GM21367 (cell line): ENCODE measurements around the gene RPS6KA2.

Experiments used
- ATAC-seq: cut with Tn5 transposase; IDR thresholded peaks from one replicate; pipeline ENCODE4 v1.9.1; 2021; ENCODE audit not compliant: unreplicated experiment

RPS6KA2 gene

DNA sequence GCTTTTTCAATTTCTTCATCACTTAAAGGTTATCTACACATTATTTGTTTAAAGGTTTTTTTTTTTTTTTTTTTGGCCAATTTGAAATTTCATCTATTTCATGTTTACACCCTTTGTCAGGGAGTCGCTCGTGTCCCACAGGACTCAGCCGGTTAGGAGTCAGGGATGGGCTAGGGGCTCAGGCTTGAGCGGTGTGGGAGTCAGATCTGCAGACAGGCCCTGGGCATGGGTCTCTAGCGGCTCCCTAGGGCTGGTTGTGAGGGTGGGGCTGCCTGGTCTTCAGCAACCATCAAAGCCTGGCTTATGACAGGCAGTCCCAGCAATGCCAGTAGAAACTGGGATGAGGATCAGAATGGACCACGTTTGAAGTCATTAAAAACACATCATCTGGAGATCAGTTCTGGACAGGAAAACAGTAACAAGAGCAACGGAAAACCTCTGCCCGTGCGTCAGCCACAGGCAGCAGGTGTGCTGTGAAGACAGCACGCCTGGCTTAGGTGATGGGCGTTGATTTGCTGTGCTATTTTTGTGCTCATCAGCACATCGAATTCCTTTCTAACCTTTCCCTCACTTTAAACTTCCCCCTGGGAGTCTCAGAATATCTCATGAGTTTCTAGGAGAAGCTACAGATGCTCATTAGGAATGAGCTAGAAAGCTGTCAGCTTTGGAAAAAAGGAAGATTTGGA lies 153.0 kb downstream of the RPS6KA2 start:
- no peak for ATAC-seq

DNA sequence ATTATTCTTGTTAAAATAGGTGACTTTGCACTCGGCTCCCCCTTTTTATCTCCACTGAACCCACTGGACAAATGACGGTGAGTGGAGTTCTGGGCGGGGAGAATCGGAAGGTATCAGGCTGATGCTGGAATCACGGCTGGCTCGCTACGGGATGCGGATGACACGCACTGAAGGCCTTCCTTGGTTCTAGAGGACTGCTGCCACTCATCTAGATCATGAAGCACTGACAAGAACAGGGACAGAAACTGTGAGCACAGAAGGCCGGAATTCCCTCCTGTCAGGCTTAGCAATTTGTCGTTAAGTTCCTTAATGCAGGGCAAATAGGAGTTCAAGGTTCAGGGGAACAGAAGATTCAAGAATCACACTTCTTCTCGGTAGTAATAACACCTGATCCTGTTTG lies 154.4 kb downstream of the RPS6KA2 start:
- ATAC-seq: no peak

DNA sequence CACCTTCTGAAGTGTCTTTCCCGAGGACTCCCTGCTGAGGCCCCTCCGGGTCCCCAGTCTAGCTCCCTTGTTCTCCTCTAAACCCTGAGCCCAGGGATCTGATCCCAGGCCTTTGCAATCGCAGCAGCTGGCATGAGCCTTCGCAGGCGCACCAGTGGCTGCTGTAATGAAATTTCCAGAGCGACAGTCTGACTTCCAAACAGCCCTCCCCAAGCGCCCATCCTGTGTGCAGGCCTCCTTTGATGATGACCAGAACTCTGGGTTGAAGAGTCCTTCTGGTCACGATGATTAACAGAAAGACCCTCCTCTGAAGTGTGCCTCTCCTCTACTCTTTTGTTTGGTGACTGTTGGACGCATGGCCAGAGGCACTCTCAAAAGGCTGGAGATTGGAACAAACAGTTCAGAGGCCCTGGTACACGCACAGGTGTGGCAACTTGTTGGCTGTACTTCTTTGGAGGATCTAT lies 155.2 kb downstream of the RPS6KA2 start:
- ATAC-seq: no peak

DNA sequence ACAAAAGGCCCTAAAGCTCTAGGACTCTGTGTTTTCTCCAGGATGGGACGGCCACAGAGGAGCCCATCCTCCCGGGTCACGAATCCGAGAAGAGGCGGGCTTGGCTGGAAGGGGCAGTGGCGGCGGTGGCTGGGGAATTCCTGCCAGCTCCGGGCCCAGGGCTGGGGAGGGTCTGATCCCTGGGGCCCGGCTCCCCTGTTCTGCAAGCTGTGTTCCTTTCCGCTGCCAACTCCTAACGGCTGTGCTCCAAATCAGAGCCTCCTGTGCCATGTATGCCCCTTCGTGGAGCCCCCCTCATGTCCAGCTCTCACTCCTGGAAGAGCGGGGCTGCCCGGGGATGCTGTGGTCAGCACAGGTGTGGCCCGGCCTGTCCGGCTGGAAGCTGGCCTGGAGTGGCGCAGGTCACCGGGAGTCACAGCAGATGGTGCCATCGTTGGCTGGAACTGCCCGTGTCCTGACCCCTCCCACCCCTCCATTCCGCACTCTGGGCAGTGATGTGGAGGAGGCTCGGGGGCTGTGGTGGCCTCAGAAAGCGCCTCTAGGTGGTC lies 156.1 kb downstream of the RPS6KA2 start:
- ATAC-seq: no peak

DNA sequence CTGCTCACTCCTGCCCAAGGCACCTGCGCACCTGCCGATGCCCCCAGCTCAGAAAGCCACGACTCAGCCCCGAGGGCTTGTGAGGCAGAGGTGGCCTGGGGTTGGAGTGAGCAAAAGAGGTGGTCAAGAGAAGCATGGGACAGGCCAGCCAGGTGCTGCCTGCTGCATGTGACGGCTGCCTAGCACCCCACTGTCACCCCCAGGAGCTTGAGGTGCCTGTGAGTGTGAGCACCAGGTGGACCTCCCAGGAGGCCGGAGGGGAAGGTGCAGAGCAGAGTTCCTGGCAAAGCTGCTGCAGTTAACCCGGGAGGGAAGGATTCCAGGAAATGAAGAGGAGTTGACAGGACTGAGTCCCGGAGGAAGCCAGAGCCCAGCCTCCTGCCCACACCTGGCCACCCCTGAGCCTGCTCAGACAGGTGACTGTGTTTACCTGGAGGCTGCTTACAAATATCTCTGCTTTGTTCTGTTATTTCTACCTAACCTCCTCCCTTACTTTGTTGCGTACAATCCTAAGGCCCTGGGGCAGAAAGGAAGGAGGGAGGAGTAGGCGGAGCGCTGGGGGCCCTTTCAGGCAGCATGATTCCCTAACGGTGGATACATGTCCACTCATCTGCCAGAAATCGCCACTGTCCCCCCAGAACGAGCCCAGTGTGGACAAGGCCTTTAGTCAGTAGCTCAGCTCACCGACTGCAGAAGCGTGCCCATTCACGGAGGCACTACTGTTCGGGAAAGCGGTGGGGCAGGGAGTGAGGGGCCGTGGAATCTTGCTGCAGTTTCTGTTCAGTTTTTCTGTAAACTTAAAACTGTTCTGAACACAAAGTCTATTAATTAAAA lies 156.8 kb downstream of the RPS6KA2 start:
- ATAC-seq: no peak

DNA sequence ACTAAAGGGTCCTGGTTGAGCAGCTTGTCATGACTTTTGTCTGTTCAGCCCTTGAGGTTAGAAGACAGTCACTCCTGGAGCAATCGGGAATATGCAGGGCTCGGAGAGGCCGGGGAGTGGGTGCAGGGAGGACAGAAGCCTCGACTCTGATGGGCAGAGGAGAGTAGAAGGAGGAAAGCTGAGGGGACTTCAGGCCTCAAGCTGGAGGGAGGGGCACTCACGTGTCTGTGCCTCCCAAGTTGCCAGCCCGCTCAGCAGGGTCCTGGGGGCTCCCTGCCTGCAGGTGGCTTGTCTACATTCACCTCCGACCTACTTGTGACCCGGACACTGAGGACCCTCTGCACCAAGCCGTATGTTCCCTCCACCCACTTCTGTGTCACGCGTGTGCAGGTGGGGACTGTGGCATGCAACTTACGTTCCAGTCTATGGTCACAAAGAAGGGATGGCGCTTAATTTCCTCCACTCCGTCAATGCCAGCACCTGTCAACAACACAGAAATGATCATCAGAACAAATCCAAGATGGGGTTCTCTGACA lies 157.6 kb downstream of the RPS6KA2 start:
- ATAC-seq: no peak

DNA sequence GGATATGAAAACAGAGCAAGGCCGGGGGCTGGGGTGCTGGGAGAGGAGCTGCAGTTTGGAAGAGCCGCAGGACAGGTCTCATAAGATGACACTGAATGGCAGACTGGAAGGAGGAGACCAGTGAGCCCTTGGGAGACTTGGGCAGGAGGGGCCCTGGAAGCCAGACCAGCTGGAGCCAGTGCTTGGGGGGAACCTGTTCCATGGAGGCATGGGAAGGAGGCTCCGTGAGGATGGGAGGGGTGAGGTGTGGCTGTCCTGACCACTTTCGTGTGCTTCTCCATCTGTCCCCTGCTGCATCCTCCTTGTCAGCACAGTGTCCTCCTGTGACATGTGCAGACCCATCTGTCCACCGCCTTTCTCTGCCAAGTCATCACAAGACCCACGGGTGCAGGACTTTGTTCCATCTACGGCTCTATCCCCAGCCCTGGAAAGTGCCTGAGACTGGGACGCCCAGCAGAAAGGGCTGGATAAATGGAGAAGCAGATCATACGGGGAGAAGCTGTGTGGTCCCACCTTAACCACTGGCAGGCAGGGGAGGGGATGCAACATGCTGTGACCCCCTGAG lies 159.5 kb downstream of the RPS6KA2 start:
- no peak for ATAC-seq

DNA sequence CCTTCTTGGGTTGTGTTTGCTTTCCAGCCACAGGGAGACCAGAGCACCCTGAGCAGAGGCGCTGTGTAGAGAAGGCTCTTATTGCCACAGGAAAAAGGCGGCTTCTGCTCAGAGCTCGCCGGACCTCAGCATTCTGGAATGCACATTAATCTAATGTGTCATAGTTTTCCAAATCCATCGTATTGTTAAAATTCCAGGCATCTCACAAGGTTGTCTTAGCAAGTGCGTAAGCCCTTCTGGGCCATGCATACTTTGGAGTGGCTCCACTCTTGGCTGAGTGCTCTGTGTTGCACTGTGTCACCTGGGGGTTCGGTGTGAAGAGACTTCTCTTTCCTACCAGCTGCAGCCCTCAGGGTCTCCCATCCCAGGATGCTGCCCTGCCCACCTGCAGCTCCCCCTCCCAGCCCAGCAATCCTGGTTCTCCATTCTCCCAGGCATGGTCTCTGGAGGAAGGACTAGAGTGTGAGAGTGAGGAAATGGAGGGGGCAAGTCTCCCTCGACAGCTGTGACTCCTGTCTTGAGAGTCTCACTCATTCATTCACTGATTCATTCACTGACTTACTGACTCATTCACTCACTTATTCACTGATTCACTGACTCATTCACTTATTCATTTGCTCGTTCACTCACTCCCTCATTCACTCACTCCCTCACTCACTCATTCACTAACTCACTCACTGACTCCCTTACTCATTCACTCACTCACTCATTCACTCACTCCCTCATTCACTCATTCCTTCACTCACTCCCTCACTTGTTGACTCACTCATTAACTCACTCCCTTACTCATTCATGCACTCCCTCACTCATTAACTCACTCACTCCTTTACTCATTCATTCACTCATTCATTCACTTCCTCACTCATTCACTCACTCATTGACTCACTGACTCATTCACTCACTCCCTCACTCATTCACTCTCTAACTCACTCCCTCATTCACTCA lies 160.6 kb downstream of the RPS6KA2 start:
- no peak for ATAC-seq

DNA sequence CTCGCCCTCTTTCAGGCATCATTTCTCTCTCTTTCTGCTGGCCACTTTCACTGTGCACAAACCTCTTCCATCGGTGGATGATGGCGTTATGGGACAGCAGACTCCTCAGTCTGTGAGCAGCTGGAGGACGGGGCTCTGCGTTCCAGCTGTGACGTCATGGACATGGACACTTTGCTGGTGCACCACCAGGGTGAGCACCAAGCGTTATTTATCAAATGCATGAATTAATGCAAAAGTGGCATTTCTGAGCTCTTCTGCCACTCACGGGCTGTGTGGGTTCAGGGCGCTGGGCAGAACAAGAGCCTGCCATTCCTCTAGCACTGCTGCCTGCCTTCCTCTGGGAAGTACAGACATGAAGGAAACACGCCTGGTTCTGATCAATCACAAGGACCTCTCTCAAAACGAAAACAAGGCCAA lies 161.4 kb downstream of the RPS6KA2 start:
- ATAC-seq: no peak

DNA sequence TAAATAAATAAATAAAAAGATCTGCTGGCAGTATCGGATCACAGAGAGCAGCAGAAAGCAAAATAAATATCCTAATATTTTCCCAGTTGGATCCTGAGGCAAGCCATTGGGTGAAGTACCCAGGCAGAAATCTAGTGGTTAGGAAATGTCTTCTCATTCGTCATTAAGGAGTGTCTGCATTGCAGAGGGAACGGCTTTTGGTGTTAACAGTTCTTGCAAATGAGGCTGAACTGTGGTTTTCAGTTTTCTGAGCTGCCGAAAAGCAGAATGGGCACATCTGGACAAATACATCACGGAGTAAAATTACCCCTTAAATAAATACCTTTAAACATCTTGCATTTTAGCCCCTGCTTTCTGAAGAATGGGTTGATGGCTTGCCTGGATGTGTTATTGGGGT lies 162.1 kb downstream of the RPS6KA2 start:
- no peak for ATAC-seq

DNA sequence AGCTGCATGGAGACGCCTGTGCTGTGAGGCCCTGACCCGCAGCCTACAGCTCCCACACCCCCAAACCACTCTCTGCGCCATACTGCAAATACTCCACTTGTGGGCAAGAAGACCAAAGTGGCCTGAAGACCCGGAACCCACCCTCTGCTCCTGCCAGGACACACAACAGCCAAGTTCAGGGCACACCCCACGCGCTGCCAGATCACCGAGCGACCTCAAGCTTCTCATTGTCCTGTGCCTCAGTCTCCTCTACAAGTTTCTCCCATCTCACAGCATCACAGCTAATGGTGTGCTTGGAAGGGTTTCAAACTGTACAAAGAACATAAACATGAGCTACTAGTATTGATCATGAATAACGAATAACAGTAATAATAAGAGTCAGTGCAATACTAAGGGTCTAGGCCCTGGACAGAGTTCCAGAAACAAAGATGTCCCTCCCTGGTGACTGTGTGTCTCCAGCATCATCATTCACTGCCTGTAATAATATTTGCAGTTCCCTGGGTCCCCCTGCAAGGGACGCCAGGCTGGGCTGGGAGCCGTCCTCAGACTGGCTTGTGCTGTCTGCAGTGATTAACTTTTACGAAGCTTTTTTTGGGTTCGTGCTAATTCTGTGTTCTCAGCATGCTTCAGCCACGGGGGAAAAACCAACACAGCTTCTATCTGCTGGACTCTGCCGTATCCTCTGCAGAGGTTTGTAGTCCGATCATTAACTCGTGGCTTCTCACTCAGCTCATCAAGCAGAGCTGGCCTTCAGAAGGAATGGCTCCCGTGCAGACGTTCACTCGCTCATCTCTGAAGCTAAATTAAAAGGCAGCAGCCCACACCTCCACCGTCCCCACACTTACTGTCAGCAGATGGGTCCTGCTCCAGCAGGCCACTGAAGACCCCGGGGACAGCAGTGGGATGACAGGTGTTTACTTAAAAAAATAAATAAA lies 162.7 kb downstream of the RPS6KA2 start:
- ATAC-seq: no peak

DNA sequence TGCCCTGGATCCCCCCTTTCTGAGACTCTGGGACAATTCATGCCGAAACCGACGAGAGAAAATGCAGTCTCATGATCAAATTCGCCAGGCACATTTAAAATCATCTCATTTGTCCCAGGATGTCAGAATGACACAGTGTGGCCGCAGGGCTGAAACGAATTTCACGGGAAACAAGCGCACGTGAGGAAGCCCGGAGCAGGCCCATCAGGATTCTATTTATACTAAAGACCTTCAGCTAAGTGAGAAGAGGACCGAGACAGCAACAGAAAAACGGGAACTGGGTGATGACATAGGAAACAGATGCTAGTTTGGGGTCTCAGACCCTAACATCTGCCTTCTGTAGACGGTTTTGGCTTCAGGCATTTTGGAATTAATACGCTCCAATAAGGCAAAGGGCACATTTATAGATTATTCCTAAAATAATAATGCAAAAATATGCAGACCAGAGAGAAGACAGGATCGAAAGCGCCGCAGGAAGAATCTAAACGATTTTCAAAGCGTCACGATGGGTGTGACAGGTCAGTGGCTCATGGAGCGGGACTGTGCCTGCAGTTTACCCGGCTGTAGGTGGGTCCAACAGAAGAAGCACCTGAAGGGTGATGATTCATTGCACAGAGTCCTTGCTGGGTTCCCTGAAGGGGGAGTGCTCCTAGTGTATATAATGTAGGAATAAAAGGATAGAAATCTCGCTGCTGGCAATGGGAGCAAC lies 163.5 kb downstream of the RPS6KA2 start:
- ATAC-seq: no peak

DNA sequence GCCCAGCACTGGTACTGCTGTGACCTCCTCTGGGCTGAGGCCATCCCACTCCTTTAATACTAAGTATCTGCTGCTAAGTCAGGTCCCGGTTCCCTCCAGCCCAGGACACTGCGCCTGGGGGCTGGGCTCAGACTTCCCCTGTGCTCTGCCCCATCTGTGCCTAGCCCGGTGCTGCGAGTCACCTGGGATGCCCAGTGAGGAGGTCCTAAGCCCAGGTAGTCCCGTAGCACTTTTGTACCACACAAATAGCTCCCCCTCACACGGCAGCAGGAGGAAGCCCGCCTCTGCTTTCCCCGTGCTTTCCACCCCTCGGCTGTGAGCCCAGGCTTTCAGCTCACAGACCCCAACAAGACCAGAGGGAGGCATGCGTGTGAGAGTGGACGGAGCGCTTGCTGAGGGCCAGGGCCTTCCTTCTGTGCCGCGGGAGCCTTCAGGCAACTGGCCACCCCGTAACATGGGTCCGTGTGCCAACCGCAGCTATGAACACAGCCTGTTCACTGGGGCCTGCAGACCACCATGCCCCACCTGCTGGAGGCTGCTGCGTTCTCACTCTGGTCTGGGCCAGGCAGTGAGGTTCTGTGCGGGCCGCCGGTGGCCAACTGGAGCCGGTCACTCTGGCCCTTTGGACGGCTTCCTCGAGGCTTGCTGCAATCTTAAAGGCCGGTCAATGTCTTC lies 164.5 kb downstream of the RPS6KA2 start:
- no peak for ATAC-seq

DNA sequence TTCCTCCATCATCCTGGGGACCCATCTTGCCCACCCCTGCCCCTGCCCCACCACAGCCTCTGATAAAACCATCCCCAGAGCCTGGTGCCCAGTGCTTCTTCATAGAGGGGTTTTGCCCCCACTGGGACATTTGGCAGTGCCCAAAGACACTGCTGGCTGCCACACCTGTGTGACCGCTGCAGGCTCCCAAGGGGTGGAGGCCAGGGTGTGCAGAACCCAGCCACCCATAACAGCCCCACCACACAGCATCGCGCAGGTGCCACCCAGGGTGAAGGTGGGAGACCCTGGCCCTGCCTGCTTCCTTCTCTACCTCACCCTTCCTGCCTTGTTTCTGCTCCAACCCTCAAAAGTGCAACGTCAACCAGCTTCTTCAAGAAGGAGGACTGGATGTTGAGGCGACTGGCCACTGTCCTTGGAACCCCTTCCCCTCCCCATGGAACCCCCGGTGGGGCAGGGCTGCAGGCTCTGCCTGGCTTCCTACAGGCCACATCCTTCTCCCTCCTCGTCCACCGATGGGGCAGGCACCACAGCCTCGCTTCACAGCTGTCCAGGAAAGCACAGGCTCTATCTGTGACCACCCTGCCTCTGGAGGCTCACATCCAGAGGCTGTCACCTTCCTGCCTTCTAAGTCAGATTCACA lies 165.1 kb downstream of the RPS6KA2 start:
- ATAC-seq: no peak

DNA sequence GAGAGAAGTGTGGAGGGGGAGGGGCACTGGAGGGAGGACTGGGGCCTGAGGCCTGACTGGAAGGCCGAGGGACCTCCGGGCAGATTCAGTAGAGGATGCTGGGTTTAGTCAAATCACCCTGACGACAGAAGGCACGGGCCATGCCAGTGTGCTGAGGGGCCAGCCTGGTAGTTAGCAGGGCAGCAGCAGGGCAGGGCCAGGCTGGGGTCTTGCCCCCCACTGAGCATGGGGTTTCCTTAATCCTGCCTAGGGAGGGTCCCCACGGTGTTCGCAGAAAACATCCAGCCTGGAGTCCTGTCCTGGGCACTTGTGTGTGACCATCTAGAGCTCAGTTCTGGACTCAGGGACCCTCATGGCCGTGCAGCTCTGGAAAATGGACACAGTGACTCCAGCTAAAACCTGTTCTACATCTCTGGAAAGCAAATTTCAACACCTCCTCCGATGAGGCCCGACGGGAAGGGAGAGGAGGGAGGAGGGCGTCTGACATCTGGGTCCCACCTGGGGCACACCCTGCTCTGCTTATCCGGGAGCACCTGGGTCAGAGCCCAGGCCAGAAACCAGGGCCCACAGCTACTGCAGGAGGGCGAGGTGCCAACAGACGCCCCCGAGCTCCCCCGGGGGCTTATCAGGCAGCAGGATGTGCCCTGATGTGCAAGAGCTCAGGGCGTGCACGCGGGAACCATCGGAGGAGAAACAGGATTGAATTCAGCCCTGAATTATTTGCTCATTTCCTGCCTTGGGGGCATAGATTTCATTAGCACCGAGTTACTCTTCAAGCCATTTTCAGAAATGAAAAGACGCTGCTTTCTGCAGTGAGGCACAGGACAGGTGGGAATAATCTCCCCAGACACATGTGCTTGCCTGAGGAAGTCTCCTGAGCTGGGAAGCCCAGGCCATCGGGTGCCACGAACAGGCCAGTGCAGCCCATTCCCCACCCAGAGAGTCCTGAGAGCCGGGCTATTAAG lies 166.3 kb downstream of the RPS6KA2 start:
- ATAC-seq: no peak

DNA sequence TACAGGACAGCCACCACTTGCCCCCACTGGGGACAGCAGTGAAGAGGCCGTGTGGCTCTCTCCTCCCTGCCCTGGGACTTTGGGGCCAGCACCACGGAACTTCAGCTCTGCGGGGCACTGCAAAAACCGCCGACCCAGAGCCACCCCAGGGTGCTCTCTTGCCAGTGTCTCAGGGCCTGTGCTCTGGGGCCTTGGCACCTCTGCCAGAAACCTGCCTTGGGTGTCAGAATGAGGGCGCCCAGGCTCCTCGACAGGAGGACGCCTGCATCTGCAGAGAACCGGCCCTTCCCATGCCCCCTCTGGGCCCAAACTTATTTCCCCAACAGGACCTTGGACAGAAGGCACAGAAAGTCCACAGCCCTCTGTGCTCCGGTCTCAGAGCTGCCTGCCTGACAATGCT lies 167.1 kb downstream of the RPS6KA2 start:
- ATAC-seq: no peak

DNA sequence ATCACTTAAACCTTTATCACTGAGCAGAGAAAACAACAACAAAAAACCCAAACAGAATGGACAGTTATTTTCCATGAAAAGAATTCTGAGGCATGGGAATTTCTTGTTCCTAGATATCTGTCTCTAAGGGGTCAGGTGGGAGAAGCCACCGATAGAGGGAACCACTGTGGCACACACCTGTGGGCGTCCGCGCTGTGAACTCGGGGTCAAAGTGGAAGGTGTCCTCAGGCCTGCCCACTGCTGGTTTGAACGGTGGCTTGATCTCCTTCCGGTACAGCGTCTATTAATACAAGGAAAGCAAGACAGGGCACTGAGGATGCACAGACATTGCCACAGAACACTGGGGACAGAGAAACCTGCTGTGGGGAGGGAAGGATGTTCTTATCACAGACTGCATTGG lies 167.8 kb downstream of the RPS6KA2 start:
- no peak for ATAC-seq
